ENCODE measurements around the gene AGPAT3. TPM values are rescaled to one million over a fixed set of nuclear protein-coding genes. Genes with fewer than 3 reads are reported as not detected.
A peak's percentile ranks its signal among the peaks of the same experiment; 100 is the strongest.

The AGPAT3 gene
- total RNA-seq, 1 experiment from 2014 or later, result 58.3 TPM

GRCh38 chr21:43921979-43922945, 57.2 kb downstream of the AGPAT3 start:
- Mint-ChIP-seq H3K4me3 (ENCODE audit: unreplicated experiment) (no peak overlapping the region), H3K27ac (ENCODE audit: low read depth, unreplicated experiment) (no peak overlapping the region), H3K27me3 (ENCODE audit: insufficient read depth, unreplicated experiment) (no peaks in the 10 kb centered on the region), H3K9me3 (ENCODE audit: unreplicated experiment) (no peaks in the 10 kb centered on the region), H3K4me1 (ENCODE audit: insufficient read depth, unreplicated experiment) (peaks cover 22% of the 10 kb centered on the region), H3K36me3 (ENCODE audit: insufficient read depth, unreplicated experiment) (peaks cover 37% of the 10 kb centered on the region)
- intact Hi-C loops (cut with micrococcal nuclease), result no loop called here
- BruUV-seq (replicated peaks), result no TSS peak
- ChIA-PET POLR2A (no interaction called here), CTCF (interaction anchor here (0.7 kb wide), 1 partner anchor 53 kb away, joined by 3 read pairs; no protein-coding TSS in a partner anchor)
- no peak for DNase-seq (ENCODE audit: unreplicated experiment)
- TF ChIP-seq, protein P1, sequence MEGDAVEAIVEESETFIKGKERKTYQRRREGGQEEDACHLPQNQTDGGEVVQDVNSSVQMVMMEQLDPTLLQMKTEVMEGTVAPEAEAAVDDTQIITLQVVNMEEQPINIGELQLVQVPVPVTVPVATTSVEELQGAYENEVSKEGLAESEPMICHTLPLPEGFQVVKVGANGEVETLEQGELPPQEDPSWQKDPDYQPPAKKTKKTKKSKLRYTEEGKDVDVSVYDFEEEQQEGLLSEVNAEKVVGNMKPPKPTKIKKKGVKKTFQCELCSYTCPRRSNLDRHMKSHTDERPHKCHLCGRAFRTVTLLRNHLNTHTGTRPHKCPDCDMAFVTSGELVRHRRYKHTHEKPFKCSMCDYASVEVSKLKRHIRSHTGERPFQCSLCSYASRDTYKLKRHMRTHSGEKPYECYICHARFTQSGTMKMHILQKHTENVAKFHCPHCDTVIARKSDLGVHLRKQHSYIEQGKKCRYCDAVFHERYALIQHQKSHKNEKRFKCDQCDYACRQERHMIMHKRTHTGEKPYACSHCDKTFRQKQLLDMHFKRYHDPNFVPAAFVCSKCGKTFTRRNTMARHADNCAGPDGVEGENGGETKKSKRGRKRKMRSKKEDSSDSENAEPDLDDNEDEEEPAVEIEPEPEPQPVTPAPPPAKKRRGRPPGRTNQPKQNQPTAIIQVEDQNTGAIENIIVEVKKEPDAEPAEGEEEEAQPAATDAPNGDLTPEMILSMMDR (IDR thresholded peaks at IDR 0.05; ENCODE audit: unreplicated experiment), result no peak

DNA sequence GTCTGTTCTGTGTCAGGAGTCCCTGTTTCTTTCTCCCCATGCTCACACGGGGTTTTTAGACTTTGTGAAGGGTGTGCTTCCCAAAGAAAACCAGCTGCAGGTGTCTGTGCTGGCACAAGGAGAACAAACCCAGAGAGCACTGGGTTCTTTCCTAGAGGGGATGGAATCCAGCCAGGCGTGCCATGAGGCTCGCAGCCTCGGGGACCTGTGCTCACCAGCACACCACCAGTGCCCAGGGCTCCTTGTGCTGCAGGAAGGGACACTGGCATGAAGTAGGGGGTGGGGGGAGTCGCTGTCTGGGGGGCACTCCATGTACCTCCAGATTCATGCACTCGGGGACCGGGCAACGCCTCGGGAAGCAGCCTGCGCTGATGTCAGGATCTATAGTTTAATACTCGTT, 57.9 kb downstream of the AGPAT3 start:
- ChIA-PET CTCF (no interaction called here), POLR2A (no interaction called here)
- Mint-ChIP-seq H3K4me3 (ENCODE audit: unreplicated experiment) (no peak overlapping the region), H3K27me3 (ENCODE audit: insufficient read depth, unreplicated experiment) (no peaks in the 10 kb centered on the region), H3K36me3 (ENCODE audit: insufficient read depth, unreplicated experiment) (peaks cover 32% of the 10 kb centered on the region), H3K27ac (ENCODE audit: low read depth, unreplicated experiment) (peak overlapping the region; percentile 73), H3K4me1 (ENCODE audit: insufficient read depth, unreplicated experiment) (peaks cover 18% of the 10 kb centered on the region), H3K9me3 (ENCODE audit: unreplicated experiment) (no peaks in the 10 kb centered on the region)
- BruUV-seq (replicated peaks), result no TSS peak
- intact Hi-C loops (cut with micrococcal nuclease), result no loop called here
- TF ChIP-seq, protein P1 (IDR thresholded peaks at IDR 0.05; ENCODE audit: unreplicated experiment), result no peak
- no peak for DNase-seq (ENCODE audit: unreplicated experiment)

- intact Hi-C loops (cut with micrococcal nuclease), result no loop called here
- Mint-ChIP-seq H3K36me3 (ENCODE audit: insufficient read depth, unreplicated experiment) (peaks cover 30% of the 10 kb centered on the region), H3K27ac (ENCODE audit: low read depth, unreplicated experiment) (peak overlapping the region; percentile 73), H3K4me3 (ENCODE audit: unreplicated experiment) (no peak overlapping the region), H3K9me3 (ENCODE audit: unreplicated experiment) (no peaks in the 10 kb centered on the region), H3K27me3 (ENCODE audit: insufficient read depth, unreplicated experiment) (no peaks in the 10 kb centered on the region), H3K4me1 (ENCODE audit: insufficient read depth, unreplicated experiment) (peaks cover 14% of the 10 kb centered on the region)
- TF ChIP-seq, protein P1 (IDR thresholded peaks at IDR 0.05; ENCODE audit: unreplicated experiment), result no peak
- ChIA-PET POLR2A (no interaction called here), CTCF (no interaction called here)
- no TSS peak for BruUV-seq (replicated peaks)
- DNase-seq (ENCODE audit: unreplicated experiment), result peak; percentile 18
Measured at GRCh38 chr21:43923391-43923790, 58.4 kb downstream of the AGPAT3 start.

DNA sequence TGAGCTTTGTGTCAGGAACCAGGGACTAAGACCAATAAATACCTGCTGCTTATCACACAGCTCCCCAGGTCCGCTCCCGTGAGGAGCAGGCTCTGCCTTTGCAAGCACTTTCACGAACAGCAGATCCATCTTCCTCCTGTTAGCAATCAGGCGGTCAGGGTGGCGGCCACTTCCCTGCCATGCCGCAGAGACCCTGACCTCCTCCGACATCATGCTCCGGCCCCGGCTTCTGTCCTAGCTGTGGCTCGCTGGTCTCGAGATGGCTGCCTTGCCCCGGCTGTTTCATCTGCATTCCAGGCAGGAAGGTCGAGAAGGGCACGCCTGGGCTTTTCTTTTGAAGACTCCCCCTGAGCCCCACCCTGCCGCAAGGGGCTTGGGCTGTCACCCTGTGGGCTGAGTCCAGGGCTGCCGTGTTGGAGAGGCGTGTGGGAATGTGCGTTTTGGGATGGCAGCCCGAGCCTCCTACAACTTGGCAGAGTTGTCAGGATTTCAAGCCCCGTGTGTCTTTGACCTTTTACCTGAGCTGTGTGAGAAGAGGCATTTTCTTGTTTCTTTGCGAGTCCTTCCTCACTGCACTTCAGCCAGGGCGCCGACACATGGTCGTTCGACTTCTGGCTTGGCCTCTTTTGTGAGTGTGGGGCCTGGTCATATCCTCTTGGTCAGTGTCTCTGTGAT, 59.5 kb downstream of the AGPAT3 start:
- TF ChIP-seq, protein P1 (IDR thresholded peaks at IDR 0.05; ENCODE audit: unreplicated experiment), result no peak
- ChIA-PET CTCF (no interaction called here), POLR2A (interaction anchor here (0.8 kb wide), 1 partner anchor 17 kb away, joined by 4 read pairs; no protein-coding TSS in a partner anchor)
- no TSS peak for BruUV-seq (replicated peaks)
- no peak overlapping the region for H3K4me3 Mint-ChIP-seq (ENCODE audit: unreplicated experiment)
- no peak for DNase-seq (ENCODE audit: unreplicated experiment)
- no peak overlapping the region for H3K27ac Mint-ChIP-seq (ENCODE audit: low read depth, unreplicated experiment)
- H3K9me3 Mint-ChIP-seq (ENCODE audit: unreplicated experiment), result no peaks in the 10 kb centered on the region
- H3K27me3 Mint-ChIP-seq (ENCODE audit: insufficient read depth, unreplicated experiment), result no peaks in the 10 kb centered on the region
- peaks cover 40% of the 10 kb centered on the region for H3K36me3 Mint-ChIP-seq (ENCODE audit: insufficient read depth, unreplicated experiment)
- H3K4me1 Mint-ChIP-seq (ENCODE audit: insufficient read depth, unreplicated experiment), result peaks cover 6% of the 10 kb centered on the region
- intact Hi-C loops (cut with micrococcal nuclease), result no loop called here

Measured in MCF 10A (cell line).